ENCODE measurements around the gene PRLH. TPM values are rescaled to one million over a fixed set of nuclear protein-coding genes. Genes with fewer than 3 reads are reported as not detected.
A peak's percentile ranks its signal among the peaks of the same experiment; 100 is the strongest.

The PRLH gene
- total RNA-seq, 1 donor from 2014 or later: not detected

- Mint-ChIP-seq H3K4me3 (no peak overlapping the region), H3K36me3 (ENCODE audit: low read depth) (no peaks in the 10 kb centered on the region), H3K27me3 (ENCODE audit: low read depth) (no peaks in the 10 kb centered on the region), H3K4me1 (peaks cover 11% of the 10 kb centered on the region), H3K27ac (ENCODE audit: unreplicated experiment) (no peak overlapping the region), H3K9me3 (no peaks in the 10 kb centered on the region)
- TF ChIP-seq CTCF (conservative IDR thresholded peaks at IDR 0.05): no peak
- no peak for DNase-seq (ENCODE audit: low read depth, low spot score)
Measured at GRCh38 chr2:237530472-237531433, 35.6 kb upstream of the PRLH start.

- TF ChIP-seq CTCF (conservative IDR thresholded peaks at IDR 0.05): no peak
- peak overlapping the region; percentile 38 for H3K27ac Mint-ChIP-seq (ENCODE audit: unreplicated experiment)
Measured at GRCh38 chr2:237532160-237532559, 34.2 kb upstream of the PRLH start.

DNA sequence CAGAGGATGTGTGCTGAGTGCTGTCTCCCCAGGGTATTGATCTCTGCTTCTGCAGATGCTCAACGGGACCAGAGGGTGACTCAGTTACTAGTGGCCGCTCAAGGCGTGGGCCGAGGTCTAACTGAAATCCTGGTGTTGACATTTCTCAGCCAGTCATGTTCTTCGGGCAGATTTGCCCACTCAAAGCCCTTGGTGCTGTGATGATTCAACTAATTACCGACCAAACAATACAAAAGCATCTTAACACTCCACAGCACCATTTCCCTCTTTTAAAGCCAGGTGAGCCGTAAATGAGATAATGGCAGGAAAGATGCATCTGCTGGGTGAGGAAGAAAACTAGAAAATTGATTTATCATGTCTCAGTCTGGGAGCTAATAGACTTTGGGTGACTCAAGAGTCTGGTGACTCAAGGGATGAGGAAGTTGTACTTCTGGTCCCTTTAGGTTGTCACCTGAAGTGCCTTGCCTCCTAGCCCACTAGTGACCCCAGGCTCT, 32.7 kb upstream of the PRLH start:
- H3K36me3 Mint-ChIP-seq (ENCODE audit: low read depth): no peaks in the 10 kb centered on the region
- no peak overlapping the region for H3K27ac Mint-ChIP-seq (ENCODE audit: unreplicated experiment)
- no peak overlapping the region for H3K4me3 Mint-ChIP-seq
- H3K27me3 Mint-ChIP-seq (ENCODE audit: low read depth): no peaks in the 10 kb centered on the region
- no peaks in the 10 kb centered on the region for H3K9me3 Mint-ChIP-seq
- no peak for TF ChIP-seq CTCF (conservative IDR thresholded peaks at IDR 0.05)
- peaks cover 11% of the 10 kb centered on the region for H3K4me1 Mint-ChIP-seq
- no peak for DNase-seq (ENCODE audit: low read depth, low spot score)

More at GRCh38 chr2:237532160-237532559, 34.2 kb upstream of the PRLH start:
- no peaks in the 10 kb centered on the region for H3K9me3 Mint-ChIP-seq
- H3K4me3 Mint-ChIP-seq: no peak overlapping the region
- no peaks in the 10 kb centered on the region for H3K36me3 Mint-ChIP-seq (ENCODE audit: low read depth)
- H3K4me1 Mint-ChIP-seq: peaks cover 11% of the 10 kb centered on the region
- no peaks in the 10 kb centered on the region for H3K27me3 Mint-ChIP-seq (ENCODE audit: low read depth)
- DNase-seq (ENCODE audit: low read depth, low spot score): no peak

- Mint-ChIP-seq H3K4me1 (peaks cover 11% of the 10 kb centered on the region), H3K36me3 (ENCODE audit: low read depth) (no peaks in the 10 kb centered on the region), H3K4me3 (no peak overlapping the region), H3K9me3 (no peaks in the 10 kb centered on the region), H3K27me3 (ENCODE audit: low read depth) (no peaks in the 10 kb centered on the region), H3K27ac (ENCODE audit: unreplicated experiment) (no peak overlapping the region)
- no peak for DNase-seq (ENCODE audit: low read depth, low spot score)
- TF ChIP-seq CTCF (conservative IDR thresholded peaks at IDR 0.05): no peak
Measured at GRCh38 chr2:237534380-237534779, 32.0 kb upstream of the PRLH start.

DNA sequence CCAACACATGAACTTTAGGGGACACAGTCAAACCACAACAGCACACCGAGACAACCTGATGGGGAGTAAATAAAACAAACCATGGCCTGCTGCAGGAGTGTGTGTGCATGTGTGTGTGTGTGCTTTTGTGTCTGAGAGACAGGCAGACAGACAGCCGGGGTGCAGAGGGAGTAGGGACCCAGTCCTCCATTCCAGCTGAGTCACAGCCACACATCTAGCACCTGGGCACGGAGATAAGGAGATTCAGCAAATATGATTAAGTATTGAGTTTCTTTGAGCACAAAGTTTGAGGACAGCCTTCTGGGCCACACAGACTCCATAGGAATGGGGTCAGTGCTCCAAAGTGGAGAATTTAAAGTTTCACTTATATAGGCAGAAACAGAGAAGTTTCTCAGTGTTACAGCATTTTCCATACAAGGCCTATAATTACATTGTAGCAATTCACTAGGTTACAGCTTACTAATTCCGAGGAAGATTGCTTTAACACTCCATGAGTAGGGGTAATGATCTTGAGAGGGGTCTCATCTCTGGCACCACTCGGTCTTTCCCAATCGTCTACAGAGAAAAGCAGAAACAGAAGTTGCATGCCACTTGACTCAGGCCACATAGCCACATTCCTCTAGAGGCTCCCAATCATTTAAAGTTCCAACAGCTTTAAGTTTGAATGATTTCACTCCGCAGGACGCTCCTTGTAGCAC, 30.8 kb upstream of the PRLH start:
- TF ChIP-seq CTCF (conservative IDR thresholded peaks at IDR 0.05): no peak
- no peaks in the 10 kb centered on the region for H3K27me3 Mint-ChIP-seq (ENCODE audit: low read depth)
- no peak overlapping the region for H3K4me3 Mint-ChIP-seq
- peaks cover 11% of the 10 kb centered on the region for H3K4me1 Mint-ChIP-seq
- no peak overlapping the region for H3K27ac Mint-ChIP-seq (ENCODE audit: unreplicated experiment)
- H3K36me3 Mint-ChIP-seq (ENCODE audit: low read depth): no peaks in the 10 kb centered on the region
- DNase-seq (ENCODE audit: low read depth, low spot score): no peak
- H3K9me3 Mint-ChIP-seq: no peaks in the 10 kb centered on the region

Measured in neural crest cell (in vitro differentiated cells).